ENCODE data around the gene WNT9A.

The WNT9A gene

DNA sequence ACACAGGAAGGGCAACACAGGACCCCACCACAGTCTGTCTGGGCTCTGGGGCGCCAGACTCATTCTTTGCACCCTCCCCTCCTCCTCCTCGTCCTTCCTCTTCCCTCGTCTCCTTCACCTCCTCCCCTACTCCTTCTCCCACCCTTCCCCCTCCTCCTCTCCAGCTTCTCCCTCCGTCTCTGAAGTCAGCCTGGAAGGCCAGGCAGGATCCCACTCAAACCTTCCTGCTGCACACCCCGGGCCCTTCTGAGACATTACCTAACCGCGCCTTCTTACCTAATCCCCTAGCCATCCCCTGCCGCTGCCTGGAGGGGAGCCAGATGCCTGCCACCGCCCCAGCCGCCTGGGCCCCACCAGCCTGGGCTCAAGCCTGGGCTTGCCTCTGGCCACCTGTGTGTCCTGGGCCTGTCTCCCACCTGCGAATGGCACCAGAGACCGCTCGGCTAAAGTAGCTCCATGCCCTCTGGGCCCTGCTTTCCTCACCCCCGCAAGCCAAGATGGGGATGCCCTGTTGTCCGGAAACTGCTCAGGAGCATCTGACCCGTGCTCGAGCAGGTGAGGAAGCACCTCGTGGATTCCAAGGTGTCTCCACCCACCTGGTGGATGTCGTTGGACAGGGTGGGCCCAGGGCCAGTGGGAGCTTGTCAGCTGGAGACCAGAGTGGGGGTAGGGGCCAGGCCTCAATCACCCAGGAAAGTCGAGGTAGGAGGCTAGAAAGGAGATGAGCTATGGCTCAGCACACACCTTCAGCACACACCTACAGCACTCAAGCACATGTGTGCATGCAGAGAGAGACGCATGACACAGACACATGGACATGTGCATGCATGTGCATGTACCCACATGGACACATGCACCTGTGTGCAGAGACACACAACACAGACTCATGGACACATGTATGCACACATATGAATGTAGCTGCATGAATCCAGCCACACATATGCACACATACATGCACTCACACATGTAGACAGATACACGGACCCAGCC lies 31.9 kb downstream of the WNT9A start (continued):
- peak; percentile 43; the same call in 1 of the 2 replicates for TF ChIP-seq ZBTB21 (tag by site-specific recombination; IDR thresholded peaks at IDR 0.05)
- TF ChIP-seq SCRT1 (tag by site-specific recombination; IDR thresholded peaks at IDR 0.05; ENCODE audit: borderline replicate concordance) = peak; percentile 98
- TF ChIP-seq HIC1 (tag by site-specific recombination; IDR thresholded peaks at IDR 0.05) = 0 out of 2 replicates have a peak, but pooled peaks have one; percentile 15
- TF ChIP-seq ZNF292 (tag by site-specific recombination; IDR thresholded peaks at IDR 0.05; ENCODE audit: borderline replicate concordance, low read depth) = no peak
- peak; percentile 83 for TF ChIP-seq GLIS2 (tag by site-specific recombination; IDR thresholded peaks at IDR 0.05)
- TF ChIP-seq REST (tag by site-specific recombination; IDR thresholded peaks at IDR 0.05) = no peak
- TF ChIP-seq ZIC2 (tag by site-specific recombination; IDR thresholded peaks at IDR 0.05) = peak; percentile 95
- peak; percentile 82; the same call in 1 of the 2 replicates for TF ChIP-seq ZNF624 (tag by site-specific recombination; IDR thresholded peaks at IDR 0.05)
- TF ChIP-seq SP2 (tag by site-specific recombination; IDR thresholded peaks at IDR 0.05) = no peak
- TF ChIP-seq, protein P1, sequence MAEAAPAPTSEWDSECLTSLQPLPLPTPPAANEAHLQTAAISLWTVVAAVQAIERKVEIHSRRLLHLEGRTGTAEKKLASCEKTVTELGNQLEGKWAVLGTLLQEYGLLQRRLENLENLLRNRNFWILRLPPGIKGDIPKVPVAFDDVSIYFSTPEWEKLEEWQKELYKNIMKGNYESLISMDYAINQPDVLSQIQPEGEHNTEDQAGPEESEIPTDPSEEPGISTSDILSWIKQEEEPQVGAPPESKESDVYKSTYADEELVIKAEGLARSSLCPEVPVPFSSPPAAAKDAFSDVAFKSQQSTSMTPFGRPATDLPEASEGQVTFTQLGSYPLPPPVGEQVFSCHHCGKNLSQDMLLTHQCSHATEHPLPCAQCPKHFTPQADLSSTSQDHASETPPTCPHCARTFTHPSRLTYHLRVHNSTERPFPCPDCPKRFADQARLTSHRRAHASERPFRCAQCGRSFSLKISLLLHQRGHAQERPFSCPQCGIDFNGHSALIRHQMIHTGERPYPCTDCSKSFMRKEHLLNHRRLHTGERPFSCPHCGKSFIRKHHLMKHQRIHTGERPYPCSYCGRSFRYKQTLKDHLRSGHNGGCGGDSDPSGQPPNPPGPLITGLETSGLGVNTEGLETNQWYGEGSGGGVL (tag by site-specific recombination; IDR thresholded peaks at IDR 0.05) = peak; percentile 98
- TF ChIP-seq ZNF324 (tag by site-specific recombination; IDR thresholded peaks at IDR 0.05) = peak; percentile 58; the same call in 1 of the 2 replicates
- 0 out of 2 replicates have a peak, but pooled peaks have one; percentile 10 for TF ChIP-seq ZNF133 (tag by site-specific recombination; IDR thresholded peaks at IDR 0.05)
- TF ChIP-seq TSHZ1 (tag by site-specific recombination; IDR thresholded peaks at IDR 0.05; ENCODE audit: borderline replicate concordance) = peak; percentile 10; the same call in 1 of the 2 replicates
- no peak for TF ChIP-seq KLF16 (tag by site-specific recombination; IDR thresholded peaks at IDR 0.05)
- no peak for TF ChIP-seq ZSCAN23 (tag by site-specific recombination; IDR thresholded peaks at IDR 0.05)
- TF ChIP-seq, protein P2, sequence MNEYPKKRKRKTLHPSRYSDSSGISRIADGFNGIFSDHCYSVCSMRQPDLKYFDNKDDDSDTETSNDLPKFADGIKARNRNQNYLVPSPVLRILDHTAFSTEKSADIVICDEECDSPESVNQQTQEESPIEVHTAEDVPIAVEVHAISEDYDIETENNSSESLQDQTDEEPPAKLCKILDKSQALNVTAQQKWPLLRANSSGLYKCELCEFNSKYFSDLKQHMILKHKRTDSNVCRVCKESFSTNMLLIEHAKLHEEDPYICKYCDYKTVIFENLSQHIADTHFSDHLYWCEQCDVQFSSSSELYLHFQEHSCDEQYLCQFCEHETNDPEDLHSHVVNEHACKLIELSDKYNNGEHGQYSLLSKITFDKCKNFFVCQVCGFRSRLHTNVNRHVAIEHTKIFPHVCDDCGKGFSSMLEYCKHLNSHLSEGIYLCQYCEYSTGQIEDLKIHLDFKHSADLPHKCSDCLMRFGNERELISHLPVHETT (tag by site-specific recombination; IDR thresholded peaks at IDR 0.05) = 0 out of 2 replicates have a peak, but pooled peaks have one; percentile 71
- peak; percentile 98 for TF ChIP-seq KLF1 (tag by site-specific recombination; IDR thresholded peaks at IDR 0.05)
- no peak; the same call in 1 of the 2 replicates for TF ChIP-seq ZNF10 (tag by site-specific recombination; IDR thresholded peaks at IDR 0.05)
- TF ChIP-seq ZNF266 (tag by site-specific recombination; IDR thresholded peaks at IDR 0.05; ENCODE audit: low read depth) = no peak
- no peak for TF ChIP-seq GLI4 (tag by site-specific recombination; IDR thresholded peaks at IDR 0.05)
- no peak for TF ChIP-seq ZNF747 (tag by site-specific recombination; IDR thresholded peaks at IDR 0.05)
- 0 out of 2 replicates have a peak, but pooled peaks have one; percentile 56 for TF ChIP-seq ZNF488 (tag by site-specific recombination; IDR thresholded peaks at IDR 0.05)
- peak; percentile 99 for TF ChIP-seq ZFP69B (tag by site-specific recombination; IDR thresholded peaks at IDR 0.05)
- TF ChIP-seq ZNF121 (tag by site-specific recombination; IDR thresholded peaks at IDR 0.05) = no peak
- TF ChIP-seq ZFHX2 (tag by site-specific recombination; conservative IDR thresholded peaks at IDR 0.05) = peak; percentile 95

Measured in HEK293 (cell line).